NCI-H82 (cell line): ENCODE results near the gene ZBTB47.

Source experiments
- DNase-seq: peaks from one replicate; lab custom pipeline; 2025; lab: John Stamatoyannopoulos, UW

ZBTB47 gene

GRCh38 chr3:42685363-42685881, 31.9 kb downstream of the ZBTB47 start, which contains the start of gene KLHL40:
Gene KLHL40 (plus strand): TSS chr3:42685537. CDS start chr3:42685619, 82 bp downstream.
- no peak for DNase-seq

DNA sequence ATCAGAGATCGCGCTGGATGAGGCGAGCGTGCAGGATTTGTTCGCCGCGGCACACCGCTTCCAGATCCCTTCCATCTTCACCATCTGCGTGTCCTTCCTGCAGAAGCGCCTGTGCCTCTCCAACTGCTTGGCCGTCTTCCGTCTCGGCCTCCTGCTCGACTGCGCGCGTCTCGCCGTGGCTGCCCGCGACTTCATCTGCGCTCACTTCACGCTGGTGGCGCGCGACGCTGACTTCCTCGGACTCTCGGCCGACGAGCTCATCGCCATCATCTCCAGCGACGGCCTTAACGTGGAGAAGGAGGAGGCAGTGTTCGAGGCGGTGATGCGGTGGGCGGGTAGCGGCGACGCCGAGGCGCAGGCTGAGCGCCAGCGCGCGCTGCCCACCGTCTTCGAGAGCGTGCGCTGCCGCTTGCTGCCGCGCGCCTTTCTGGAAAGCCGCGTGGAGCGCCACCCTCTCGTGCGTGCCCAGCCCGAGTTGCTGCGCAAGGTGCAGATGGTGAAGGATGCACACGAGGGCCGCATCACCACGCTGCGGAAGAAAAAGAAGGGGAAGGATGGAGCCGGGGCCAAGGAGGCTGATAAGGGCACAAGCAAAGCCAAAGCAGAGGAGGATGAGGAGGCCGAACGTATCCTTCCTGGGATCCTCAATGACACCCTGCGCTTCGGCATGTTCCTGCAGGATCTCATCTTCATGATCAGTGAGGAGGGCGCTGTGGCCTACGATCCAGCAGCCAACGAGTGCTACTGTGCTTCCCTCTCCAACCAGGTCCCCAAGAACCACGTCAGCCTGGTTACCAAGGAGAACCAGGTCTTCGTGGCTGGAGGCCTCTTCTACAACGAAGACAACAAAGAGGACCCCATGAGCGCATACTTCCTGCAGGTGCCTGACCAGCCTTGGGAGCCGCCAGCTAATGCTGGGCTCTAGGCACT, 32.7 kb downstream of the ZBTB47 start:
- DNase-seq, result no peak

- no peak for DNase-seq
These were observed 33.5 kb downstream of the ZBTB47 start for GRCh38 chr3:42686832-42687650.

DNA sequence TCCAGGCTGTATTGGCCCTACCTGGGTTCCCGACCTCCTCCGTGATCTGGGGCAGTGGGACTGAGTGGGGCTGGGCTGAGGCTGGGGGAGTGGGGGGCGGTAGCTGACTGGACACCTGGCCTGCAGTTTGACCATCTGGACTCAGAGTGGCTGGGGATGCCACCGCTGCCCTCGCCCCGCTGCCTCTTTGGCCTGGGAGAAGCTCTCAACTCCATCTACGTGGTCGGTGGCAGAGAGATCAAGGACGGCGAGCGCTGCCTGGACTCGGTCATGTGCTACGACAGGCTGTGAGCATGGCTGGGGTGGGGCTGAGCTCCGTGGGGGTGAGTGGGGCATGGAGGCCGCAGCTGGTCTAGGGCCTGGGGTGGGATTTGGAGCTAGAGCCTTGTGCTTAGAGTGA, 34.5 kb downstream of the ZBTB47 start:
- no peak for DNase-seq

DNA sequence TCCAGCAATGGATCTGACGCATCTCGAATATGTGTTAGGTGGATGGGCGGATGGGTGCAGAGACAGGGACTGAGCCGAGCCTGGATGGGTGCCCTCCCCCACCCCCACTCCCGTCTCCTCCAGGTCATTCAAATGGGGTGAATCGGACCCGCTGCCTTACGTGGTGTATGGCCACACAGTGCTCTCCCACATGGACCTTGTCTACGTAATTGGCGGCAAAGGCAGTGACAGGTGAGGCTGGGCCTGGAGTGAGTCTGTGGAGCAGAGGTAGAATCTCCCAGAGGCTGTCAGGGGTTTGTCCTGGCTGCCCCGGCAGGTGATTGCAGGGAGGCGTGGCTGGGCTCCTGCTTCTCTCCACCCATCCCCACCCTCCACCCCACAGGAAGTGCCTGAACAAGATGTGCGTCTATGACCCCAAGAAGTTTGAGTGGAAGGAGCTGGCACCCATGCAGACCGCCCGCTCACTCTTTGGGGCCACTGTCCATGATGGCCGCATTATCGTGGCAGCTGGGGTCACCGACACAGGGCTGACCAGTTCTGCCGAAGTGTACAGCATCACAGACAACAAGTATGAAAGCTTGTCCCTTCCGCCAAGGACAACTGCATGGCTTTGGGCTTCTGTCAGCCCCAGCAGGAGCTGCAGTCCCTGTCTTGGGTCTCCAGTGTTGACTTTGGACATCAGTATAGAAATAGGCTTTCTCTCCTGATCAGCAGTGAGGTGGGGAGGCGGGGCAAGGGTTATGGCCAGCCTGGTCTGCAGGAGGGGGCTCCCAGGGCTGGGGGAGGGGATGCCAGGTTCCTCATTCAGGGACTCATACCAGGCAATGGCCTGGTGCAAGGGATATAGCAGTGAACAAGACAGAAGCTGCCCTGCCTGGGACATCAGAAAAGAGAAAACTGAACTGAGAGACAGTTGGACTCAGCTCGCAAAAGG, 35.3 kb downstream of the ZBTB47 start:
- no peak for DNase-seq

DNA sequence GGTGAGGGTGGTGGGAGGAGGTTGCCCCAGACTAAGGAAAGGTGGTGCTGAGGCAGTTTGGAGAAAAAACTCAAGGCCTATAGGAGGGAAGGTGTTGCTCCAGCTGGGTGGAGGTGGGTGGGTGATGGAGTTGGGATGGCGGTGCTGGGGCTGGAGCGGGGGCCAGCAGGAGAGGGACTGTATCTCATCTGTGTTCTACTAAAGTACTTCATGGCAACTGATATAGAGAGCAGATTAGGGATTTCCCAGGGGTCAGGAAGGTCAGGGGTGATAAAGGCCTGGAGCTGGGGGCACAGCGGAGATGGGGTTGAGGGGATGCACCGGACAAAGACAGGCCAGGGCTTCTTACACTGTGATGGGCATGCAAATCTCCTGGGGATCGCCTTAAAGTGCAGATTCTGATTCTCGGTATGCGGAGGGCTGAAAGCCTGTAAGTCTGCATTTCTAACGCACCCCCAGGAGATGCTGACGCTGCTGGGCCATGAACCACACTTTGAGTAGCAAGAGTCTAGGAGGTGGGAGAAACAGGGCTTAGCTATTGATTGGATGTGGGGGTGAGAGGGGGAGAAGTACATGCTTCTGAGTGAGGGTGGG, 36.0 kb downstream of the ZBTB47 start:
- DNase-seq, result no peak

DNA sequence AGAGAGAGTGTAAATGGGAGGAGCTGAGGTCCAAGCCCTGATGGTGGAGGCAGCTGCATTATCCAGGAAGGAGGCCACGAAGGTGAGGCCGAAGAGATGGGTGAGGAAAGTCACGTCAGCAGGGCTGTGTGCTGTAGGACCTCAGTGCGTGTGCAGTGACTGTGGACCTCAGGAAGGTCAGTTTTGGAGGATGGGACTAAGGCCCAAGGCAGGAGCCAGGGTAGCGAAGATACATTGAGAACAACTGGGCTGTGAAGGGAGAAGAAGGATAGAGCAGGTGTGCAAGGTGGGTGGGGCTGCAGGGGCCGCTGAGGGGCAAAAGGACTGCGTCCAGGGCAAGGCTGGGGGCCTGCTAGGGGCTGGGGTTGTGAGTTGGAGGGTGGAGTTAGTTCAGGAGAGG, 36.7 kb downstream of the ZBTB47 start:
- no peak for DNase-seq

DNA sequence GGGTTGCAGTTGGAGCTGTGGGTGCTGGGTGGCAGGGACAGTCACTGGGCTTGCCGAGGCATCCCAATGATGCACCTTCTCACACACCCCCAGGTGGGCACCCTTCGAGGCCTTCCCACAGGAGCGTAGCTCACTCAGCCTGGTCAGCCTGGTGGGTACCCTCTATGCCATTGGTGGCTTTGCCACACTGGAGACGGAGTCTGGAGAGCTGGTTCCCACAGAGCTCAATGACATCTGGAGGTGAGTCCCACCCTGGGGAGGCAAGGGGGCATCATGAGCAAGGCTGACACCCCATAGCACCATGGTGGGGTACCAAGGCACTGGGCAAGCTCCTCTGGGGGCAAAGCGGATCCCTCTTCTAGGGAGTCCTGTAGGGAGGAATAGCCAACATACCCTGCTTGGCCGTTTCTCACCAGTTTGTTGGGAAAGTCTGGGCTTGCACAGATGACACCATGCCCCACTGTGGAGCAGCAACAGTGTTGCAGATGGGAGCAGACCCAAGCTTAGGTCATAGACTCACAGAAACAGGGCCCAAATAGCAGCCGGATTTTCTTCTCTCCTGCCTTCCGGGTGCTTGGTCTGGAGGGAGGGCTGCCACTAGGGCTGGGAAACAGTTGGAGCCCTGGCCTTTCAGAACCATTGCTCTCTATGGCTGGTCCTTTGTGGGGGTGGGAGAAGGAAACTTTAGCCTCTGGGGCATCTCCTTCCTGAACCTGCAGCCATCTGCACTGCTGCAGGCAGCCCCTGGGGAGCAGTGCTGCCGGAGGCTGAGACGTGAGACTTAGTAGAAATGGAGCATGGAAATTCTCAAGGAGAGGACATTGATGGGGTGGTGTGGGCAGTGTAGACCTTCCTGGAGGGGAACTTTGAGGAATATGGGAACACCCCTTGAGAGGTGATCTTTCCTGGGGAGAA, 37.5 kb downstream of the ZBTB47 start:
- DNase-seq, result no peak

GRCh38 chr3:42691816-42692666, 38.5 kb downstream of the ZBTB47 start:
- no peak for DNase-seq

DNA sequence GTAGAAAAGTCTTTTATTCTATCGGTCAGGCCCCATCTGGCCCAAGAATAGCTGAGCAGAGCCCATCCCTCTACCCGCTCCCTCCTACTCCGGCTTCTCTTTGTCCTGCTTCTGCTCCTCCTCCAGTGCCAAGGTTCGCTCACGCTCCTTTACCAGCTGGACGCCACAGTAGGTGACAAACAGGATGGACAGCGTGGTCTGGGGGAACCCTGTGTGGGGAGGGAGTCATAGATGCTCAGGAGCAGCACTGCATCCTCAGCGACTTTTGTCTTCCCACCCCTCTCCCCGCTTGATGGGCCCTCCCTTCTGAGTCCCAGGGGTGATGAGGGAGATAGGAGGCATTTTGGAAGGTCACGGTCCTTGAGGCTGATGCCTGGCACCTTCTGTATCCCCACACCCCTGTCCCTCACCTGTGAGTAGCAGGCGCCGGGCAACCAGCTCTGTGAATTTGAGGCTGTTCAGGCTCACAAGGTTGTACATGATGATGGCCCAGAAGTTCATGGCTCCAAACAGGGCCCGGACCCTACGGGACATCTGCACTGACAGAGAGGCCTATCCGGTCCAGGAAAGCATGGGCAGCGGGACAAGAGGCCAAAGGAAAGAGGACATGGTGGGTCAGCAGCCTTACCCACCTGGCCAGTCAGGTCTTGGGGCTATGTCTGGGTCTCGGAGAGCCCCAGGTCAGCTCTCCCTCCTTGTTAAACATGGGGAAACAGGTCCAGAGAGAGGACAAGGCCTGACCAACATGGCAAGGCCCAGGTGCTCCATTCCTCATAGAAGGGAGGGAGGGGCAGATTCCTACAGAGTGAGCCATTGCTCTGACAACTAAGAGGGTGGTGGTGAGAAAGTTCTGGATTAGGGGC, 39.4 kb downstream of the ZBTB47 start:
- DNase-seq, result no peak

DNA sequence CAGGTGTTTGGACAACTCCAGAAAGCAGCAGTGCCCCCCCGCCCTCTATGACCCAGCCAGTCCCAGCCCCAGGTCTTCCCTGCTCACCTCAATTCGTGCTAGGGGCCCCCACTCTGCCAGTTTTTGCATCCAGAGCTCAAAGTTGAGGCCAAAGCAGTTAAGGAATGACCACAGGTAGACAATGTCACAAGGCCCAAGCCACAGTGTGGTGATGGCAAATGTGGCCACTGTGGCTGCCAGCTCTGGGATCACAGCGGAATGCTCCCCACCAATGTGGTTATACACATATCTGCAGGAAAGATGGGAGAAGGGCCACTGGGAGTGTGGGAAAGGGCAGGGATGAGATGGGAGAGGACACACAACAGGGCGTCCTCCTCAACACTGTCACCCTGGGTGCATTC, 40.0 kb downstream of the ZBTB47 start:
- DNase-seq, result no peak

DNA sequence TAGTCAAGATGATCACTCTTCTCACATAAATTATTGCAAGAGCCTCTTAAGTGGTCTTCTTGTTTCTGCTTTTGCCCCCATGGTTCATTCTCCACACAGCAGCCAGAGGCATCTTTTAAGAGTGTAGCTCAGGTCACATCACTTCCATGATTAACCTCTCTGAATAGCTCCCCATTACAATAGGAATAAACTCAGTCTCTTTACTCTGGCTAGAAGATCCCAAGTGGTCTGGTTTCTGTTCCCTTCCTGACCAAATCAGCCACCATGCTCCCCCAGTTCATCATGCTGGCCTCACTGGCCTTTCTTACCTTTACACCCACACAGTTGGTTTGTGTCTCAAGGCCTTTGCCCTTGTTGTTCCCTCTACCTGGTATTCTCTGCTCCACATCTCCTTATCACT, 40.9 kb downstream of the ZBTB47 start:
- no peak for DNase-seq

- no peak for DNase-seq
These were observed 43.1 kb downstream of the ZBTB47 start for GRCh38 chr3:42696356-42697288.

GRCh38 chr3:42697289-42698051, 44.0 kb downstream of the ZBTB47 start:
- no peak for DNase-seq

GRCh38 chr3:42698216-42698910, 44.9 kb downstream of the ZBTB47 start:
- DNase-seq, result no peak

GRCh38 chr3:42698911-42699230, 45.4 kb downstream of the ZBTB47 start:
- no peak for DNase-seq
